Nephron (organoid): ENCODE results near the gene STK17A.
A peak's percentile ranks its signal among the peaks of the same experiment; 100 is the strongest.

ENCODE experiments used
- H3K27ac Mint-ChIP-seq, 3 experiments: 2 replicates each; pipeline ENCODE4 v1.8.0; 2020; ENCODE audit warnings: mixed read lengths in 3 of 3, mild to moderate bottlenecking in 2 of 3, moderate library complexity in 1 of 3
- H3K27me3 Mint-ChIP-seq: 2 replicates; pipeline ENCODE4 v1.8.0; 2021; ENCODE audit warnings: low read depth, mild to moderate bottlenecking, moderate library complexity, mixed read lengths
- H3K36me3 Mint-ChIP-seq: 2 replicates; pipeline ENCODE4 v1.8.0; 2020; ENCODE audit warnings: low read depth, mixed read lengths
- H3K4me1 Mint-ChIP-seq: 2 replicates; pipeline ENCODE4 v1.8.0; 2020; ENCODE audit warnings: mixed read lengths
- H3K4me3 Mint-ChIP-seq, 3 experiments: 2 replicates each; pipeline ENCODE4 v1.8.0; 2020; ENCODE audit warnings: mild to moderate bottlenecking in 3 of 3, mixed read lengths in 3 of 3, moderate library complexity in 2 of 3
- H3K9me3 Mint-ChIP-seq: 2 replicates; pipeline ENCODE4 v1.8.0; 2020; ENCODE audit warnings: mixed read lengths
- CTCF ChIP-seq, 3 experiments: fragments of 200-600 bp; sonication (generic); IDR thresholded peaks; one replicate each; pipeline ENCODE4 v1.5.0; 2021; ENCODE audit warnings: antibody characterized with exemption in 3 of 3; ENCODE audit not compliant: unreplicated experiment in 3 of 3

STK17A gene

DNA sequence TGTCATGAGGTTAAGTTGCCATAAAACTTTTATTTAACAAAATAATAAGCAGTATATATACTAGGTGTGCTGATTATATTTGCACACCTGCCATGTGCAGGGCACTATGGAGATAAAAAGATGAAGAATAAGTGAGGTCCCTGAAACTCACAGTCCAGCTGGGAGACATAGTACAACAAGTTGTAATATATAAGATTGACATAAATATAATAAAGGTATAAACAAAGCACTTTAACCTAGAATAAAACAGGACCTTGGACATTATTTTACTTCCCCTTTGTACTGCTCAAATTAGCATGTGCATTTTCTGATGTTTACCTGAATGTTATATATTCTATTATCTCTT is 6.2 kb downstream of the STK17A start:
- Mint-ChIP-seq H3K4me3 (no peak overlapping the region), H3K27ac (no peak overlapping the region), H3K27me3 (no peaks in the 10 kb centered on the region), H3K9me3 (no peaks in the 10 kb centered on the region), H3K36me3 (no peaks in the 10 kb centered on the region), H3K4me1 (peaks cover 13% of the 10 kb centered on the region)
- no peak for TF ChIP-seq CTCF (IDR thresholded peaks at IDR 0.05; ENCODE audit: unreplicated experiment in 3 of 3)

DNA sequence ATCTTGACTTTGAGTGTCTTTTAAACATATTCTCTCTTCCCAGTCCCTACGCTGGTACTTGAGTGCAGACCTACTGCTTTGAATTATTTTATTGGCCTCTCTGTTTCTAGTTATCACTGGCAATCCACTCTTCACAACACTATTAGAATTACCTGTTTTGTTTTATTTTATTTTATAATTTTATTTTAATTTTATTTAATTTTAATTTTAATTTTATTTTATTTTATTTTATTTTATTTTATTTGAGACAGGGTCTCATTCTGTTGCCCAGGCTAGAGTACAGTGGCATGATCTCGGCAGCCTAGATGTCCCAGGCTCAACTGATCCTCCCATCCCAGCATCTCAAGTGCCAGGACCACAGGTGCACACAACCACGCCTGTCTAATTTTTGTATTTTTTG is 6.8 kb downstream of the STK17A start:
- H3K27ac Mint-ChIP-seq: no peak overlapping the region

DNA sequence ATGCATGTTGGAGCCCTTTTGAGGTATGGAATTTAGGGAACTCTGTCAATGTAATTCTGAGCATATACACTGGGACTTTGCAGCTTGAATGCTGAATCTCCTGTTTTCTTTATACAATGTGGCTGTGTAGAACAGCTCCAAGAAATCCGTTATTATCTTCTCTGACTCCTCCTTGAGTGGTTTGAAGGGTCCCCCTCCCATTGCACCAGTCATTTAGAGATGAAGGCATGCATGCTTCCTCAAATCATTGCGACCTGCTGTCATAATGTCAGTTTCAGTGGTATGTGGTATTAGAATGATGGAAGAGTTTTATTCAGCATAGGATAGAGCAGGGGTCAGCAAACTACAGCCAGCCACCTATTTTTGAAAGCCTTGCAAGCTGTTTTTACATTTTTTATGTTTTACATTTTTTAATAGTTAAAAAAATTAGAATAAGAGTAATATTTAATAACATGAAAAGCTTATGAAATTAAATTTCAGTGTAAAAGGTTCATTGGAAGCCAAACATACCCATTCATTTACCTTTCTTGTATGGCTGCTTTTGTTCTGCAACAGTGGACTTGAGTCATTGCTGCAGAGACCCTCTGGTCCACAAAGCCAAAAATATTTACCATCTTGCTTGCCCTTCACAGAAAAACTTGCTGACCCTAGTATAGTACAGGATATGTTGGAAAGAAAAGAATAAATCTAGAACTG is 8.1 kb downstream of the STK17A start:
- Mint-ChIP-seq H3K4me1 (peaks cover 2% of the 10 kb centered on the region), H3K27me3 (no peaks in the 10 kb centered on the region), H3K9me3 (no peaks in the 10 kb centered on the region), H3K4me3 (no peak overlapping the region), H3K36me3 (no peaks in the 10 kb centered on the region), H3K27ac (peak overlapping the region; percentile 8 to 68 (median 35))
- no peak for TF ChIP-seq CTCF (IDR thresholded peaks at IDR 0.05; ENCODE audit: unreplicated experiment in 3 of 3)

More for the DNA sequence above, 6.8 kb downstream of the STK17A start:
- no peak for TF ChIP-seq CTCF (IDR thresholded peaks at IDR 0.05; ENCODE audit: unreplicated experiment in 3 of 3)
- H3K36me3 Mint-ChIP-seq: no peaks in the 10 kb centered on the region
- peaks cover 9% of the 10 kb centered on the region for H3K4me1 Mint-ChIP-seq
- no peaks in the 10 kb centered on the region for H3K9me3 Mint-ChIP-seq
- H3K4me3 Mint-ChIP-seq: no peak overlapping the region
- H3K27me3 Mint-ChIP-seq: no peaks in the 10 kb centered on the region

GRCh38 chr7:43591558-43592180 is 8.8 kb downstream of the STK17A start:
- Mint-ChIP-seq H3K27me3 (no peaks in the 10 kb centered on the region), H3K36me3 (no peaks in the 10 kb centered on the region), H3K27ac (peak overlapping the region; percentile 8 to 77 (median 68)), H3K9me3 (no peaks in the 10 kb centered on the region), H3K4me1 (no peaks in the 10 kb centered on the region), H3K4me3 (no peak overlapping the region)
- no peak for TF ChIP-seq CTCF (IDR thresholded peaks at IDR 0.05; ENCODE audit: unreplicated experiment in 3 of 3)

DNA sequence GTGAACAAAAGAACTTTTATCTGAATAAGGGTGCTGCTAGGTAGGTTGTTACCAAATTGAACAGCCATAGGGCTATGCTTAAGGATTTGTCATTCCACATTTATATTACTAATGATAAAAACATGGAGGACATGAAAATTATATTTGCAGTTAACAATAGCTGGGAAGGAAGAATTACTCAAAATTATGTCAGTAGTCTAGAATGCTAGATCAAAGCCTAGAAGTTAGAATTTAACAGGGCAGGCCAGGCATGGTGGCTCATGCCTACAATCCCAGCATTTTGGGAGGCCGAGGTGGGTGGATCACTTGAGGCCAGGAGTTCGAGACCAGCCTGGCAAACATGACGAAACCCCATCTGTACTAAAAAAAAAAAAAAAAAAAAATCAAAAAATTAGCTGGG is 9.4 kb downstream of the STK17A start:
- H3K9me3 Mint-ChIP-seq: no peaks in the 10 kb centered on the region

More for the DNA sequence above, 9.4 kb downstream of the STK17A start:
- Mint-ChIP-seq H3K36me3 (no peaks in the 10 kb centered on the region), H3K27me3 (no peaks in the 10 kb centered on the region), H3K4me1 (no peaks in the 10 kb centered on the region), H3K27ac (peak overlapping the region in 2 of 3 experiments; percentile 8 to 77), H3K4me3 (no peak overlapping the region)
- TF ChIP-seq CTCF (IDR thresholded peaks at IDR 0.05; ENCODE audit: unreplicated experiment in 3 of 3): no peak
